ENCODE measurements around the gene LRRC27.

GRCh38 chr10:132406181-132406580 lies 74.2 kb downstream of the LRRC27 start:
- TF ChIP-seq CTCF (conservative IDR thresholded peaks at IDR 0.05 in 1 of 2, IDR thresholded peaks at IDR 0.05 in 1 of 2; ENCODE audit: low read depth in 1 of 2, low read length in 2 of 2): no peak
- TF ChIP-seq EZH2 (IDR thresholded peaks at IDR 0.05; ENCODE audit: low read length, missing control alignments): no peak
